HepG2 (cell line): ENCODE data around the gene APBB1. TPM values are rescaled to one million over a fixed set of nuclear protein-coding genes. Genes with fewer than 3 reads are reported as not detected.

Experiments
- BCL6 ChIP-seq: IDR thresholded peaks from 2 replicates; pipeline ENCODE4 v1.6.1; 2016; ENCODE audit warnings: missing genetic modification reagents, missing compliant biosample characterization
- FOXA3 ChIP-seq: IDR thresholded peaks from 2 replicates; pipeline ENCODE4 v1.6.1; 2016; ENCODE audit warnings: missing genetic modification reagents, missing compliant biosample characterization
- GATAD2A ChIP-seq: IDR thresholded peaks from 2 replicates; pipeline ENCODE4 v1.6.1; 2016
- GFI1 ChIP-seq: sonication (generic); formaldehyde crosslinking; IDR thresholded peaks from 2 replicates; pipeline ENCODE4 v1.5.0; 2020; ENCODE audit warnings: missing genetic modification reagents, mild to moderate bottlenecking, borderline replicate concordance
- KDM3A ChIP-seq: IDR thresholded peaks from 2 replicates; pipeline ENCODE4 v1.6.1; 2018; ENCODE audit warnings: low read depth, missing compliant biosample characterization
- NFYC ChIP-seq: IDR thresholded peaks from 2 replicates; pipeline ENCODE4 v1.6.1; 2016; ENCODE audit warnings: missing genetic modification reagents, missing compliant biosample characterization
- RXRB ChIP-seq: IDR thresholded peaks from 2 replicates; pipeline ENCODE4 v1.6.1; 2016; ENCODE audit warnings: borderline replicate concordance, missing genetic modification reagents, missing compliant biosample characterization
- ZNF124 ChIP-seq: sonication (generic); formaldehyde crosslinking; IDR thresholded peaks from 2 replicates; pipeline ENCODE4 v1.4.0; 2020; ENCODE audit warnings: missing genetic modification reagents
- ZNF136 ChIP-seq: sonication (generic); formaldehyde crosslinking; IDR thresholded peaks from 2 replicates; pipeline ENCODE4 v1.8.1; 2022; ENCODE audit warnings: low read depth, mild to moderate bottlenecking, moderate library complexity, missing genetic modification reagents
- ZNF775 ChIP-seq: sonication (generic); formaldehyde crosslinking; IDR thresholded peaks from 2 replicates; pipeline ENCODE4 v1.4.0; 2020; ENCODE audit warnings: missing genetic modification reagents, mild to moderate bottlenecking, moderate library complexity, borderline replicate concordance
- polyA plus RNA-seq, 8 experiments: library from polyadenylated mRNA; depleted of rRNA in 3 of 8; stranded (reverse) in 7 of 8; unstranded in 1 of 8; fragments of >200 nt; fragmentation: Illumina TruSeq in 4 of 8; extraction: Trizol in 4 of 8; gene quantifications; 2 replicates each; pipeline versions ENCODE4 v1.2.1 to v1.2.3, GENCODE V29; 2011 to 2016; ENCODE audit warnings: low read depth in 4 of 8, missing spikeins in 1 of 8, mixed read lengths in 1 of 8; ENCODE audit not compliant: insufficient read depth in 1 of 8
- total RNA-seq, 5 experiments: library from RNA; depleted of rRNA; stranded (reverse); fragments of >200 nt; fragmentation: Illumina TruSeq; extraction: Trizol; gene quantifications; 2 replicates each; pipeline ENCODE4 v1.2.3, GENCODE V29; 2016; ENCODE audit warnings: low read depth in 1 of 5
- TF ChIP-seq, protein P1 (sequence below): sonication (generic); formaldehyde crosslinking; IDR thresholded peaks from 2 replicates; pipeline ENCODE4 v1.5.0; 2020; ENCODE audit warnings: mild to moderate bottlenecking, missing genetic modification reagents, moderate library complexity
- TF ChIP-seq, protein P2 (sequence below): sonication (generic); formaldehyde crosslinking; IDR thresholded peaks from 2 replicates; pipeline ENCODE4 v1.5.1; 2020; ENCODE audit warnings: mild to moderate bottlenecking, moderate library complexity, missing genetic modification reagents
- TF ChIP-seq, protein P3 (sequence below): IDR thresholded peaks from 2 replicates; pipeline ENCODE4 v1.6.1; 2016; ENCODE audit warnings: mild to moderate bottlenecking
- TF ChIP-seq, protein P4 (sequence below): sonication (generic); formaldehyde crosslinking; IDR thresholded peaks from 2 replicates; pipeline ENCODE4 v1.5.1; 2020; ENCODE audit warnings: missing genetic modification reagents, mild to moderate bottlenecking, borderline replicate concordance
- TF ChIP-seq, protein P5 (sequence below): sonication (generic); formaldehyde crosslinking; IDR thresholded peaks from 2 replicates; pipeline ENCODE4 v1.4.0; 2020; ENCODE audit warnings: missing genetic modification reagents, borderline replicate concordance
- TF ChIP-seq, protein P6 (sequence below): sonication (generic); formaldehyde crosslinking; IDR thresholded peaks from 2 replicates; pipeline ENCODE4 v1.9.0; 2022; ENCODE audit warnings: missing genetic modification reagents, mild to moderate bottlenecking, borderline replicate concordance

APBB1 gene
- total and polyA plus RNA-seq, 2 of the 13 experiments (the other 11 are each of a cell fraction or from before 2014, with no cell fraction given) = 1.7 to 3.5 TPM

DNA sequence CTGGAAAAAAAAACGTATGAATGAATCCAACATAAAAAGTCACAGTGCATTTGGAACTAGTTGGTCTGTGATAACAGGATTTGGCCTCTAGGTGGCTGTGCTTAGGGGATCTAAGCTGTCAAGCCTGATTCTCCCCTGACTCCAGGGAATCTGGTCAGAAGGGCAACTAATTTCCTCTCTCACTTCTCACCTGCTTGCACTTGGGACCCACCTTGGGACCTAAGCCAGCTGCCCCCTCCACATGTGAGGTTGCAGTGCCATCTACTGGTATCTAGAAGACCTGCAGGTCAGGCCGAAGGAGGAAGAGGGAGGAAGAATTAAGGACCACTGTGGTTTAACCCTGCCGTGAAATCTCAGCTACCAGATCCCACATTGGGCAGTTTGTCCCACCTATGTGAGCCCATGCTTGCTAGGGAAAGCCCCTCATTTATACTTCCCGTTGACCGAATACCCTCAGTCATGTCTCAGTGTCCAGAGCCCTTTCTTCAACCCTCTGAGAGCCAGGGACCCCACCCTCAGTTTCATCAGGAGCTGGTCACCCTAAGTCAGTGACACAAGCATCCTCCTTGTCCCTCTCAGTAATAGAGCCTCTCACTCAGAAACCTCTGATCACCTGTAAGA lies 65.4 kb downstream of the APBB1 start (continued):
- TF ChIP-seq, protein P1, sequence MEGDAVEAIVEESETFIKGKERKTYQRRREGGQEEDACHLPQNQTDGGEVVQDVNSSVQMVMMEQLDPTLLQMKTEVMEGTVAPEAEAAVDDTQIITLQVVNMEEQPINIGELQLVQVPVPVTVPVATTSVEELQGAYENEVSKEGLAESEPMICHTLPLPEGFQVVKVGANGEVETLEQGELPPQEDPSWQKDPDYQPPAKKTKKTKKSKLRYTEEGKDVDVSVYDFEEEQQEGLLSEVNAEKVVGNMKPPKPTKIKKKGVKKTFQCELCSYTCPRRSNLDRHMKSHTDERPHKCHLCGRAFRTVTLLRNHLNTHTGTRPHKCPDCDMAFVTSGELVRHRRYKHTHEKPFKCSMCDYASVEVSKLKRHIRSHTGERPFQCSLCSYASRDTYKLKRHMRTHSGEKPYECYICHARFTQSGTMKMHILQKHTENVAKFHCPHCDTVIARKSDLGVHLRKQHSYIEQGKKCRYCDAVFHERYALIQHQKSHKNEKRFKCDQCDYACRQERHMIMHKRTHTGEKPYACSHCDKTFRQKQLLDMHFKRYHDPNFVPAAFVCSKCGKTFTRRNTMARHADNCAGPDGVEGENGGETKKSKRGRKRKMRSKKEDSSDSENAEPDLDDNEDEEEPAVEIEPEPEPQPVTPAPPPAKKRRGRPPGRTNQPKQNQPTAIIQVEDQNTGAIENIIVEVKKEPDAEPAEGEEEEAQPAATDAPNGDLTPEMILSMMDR (CRISPR knock-in tag) = peak; percentile 97
- peak; percentile 60; the same call in 1 of the 2 replicates for TF ChIP-seq RXRB (CRISPR knock-in tag)
- TF ChIP-seq, protein P2, sequence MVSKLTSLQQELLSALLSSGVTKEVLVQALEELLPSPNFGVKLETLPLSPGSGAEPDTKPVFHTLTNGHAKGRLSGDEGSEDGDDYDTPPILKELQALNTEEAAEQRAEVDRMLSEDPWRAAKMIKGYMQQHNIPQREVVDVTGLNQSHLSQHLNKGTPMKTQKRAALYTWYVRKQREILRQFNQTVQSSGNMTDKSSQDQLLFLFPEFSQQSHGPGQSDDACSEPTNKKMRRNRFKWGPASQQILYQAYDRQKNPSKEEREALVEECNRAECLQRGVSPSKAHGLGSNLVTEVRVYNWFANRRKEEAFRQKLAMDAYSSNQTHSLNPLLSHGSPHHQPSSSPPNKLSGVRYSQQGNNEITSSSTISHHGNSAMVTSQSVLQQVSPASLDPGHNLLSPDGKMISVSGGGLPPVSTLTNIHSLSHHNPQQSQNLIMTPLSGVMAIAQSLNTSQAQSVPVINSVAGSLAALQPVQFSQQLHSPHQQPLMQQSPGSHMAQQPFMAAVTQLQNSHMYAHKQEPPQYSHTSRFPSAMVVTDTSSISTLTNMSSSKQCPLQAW = peak; percentile 81
- TF ChIP-seq BCL6 = peak; percentile 74
- no peak for TF ChIP-seq NFYC (CRISPR knock-in tag)
- TF ChIP-seq ZNF775 (CRISPR knock-in tag) = peak; percentile 100
- TF ChIP-seq ZNF124 = peak; percentile 48; the same call in 1 of the 2 replicates
- TF ChIP-seq FOXA3 (CRISPR knock-in tag) = peak; percentile 52
- TF ChIP-seq, protein P3, sequence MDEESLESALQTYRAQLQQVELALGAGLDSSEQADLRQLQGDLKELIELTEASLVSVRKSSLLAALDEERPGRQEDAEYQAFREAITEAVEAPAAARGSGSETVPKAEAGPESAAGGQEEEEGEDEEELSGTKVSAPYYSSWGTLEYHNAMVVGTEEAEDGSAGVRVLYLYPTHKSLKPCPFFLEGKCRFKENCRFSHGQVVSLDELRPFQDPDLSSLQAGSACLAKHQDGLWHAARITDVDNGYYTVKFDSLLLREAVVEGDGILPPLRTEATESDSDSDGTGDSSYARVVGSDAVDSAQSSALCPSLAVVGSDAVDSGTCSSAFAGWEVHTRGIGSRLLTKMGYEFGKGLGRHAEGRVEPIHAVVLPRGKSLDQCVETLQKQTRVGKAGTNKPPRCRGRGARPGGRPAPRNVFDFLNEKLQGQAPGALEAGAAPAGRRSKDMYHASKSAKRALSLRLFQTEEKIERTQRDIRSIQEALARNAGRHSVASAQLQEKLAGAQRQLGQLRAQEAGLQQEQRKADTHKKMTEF (CRISPR knock-in tag) = peak; percentile 48; the same call in 1 of the 2 replicates
- TF ChIP-seq, protein P4, sequence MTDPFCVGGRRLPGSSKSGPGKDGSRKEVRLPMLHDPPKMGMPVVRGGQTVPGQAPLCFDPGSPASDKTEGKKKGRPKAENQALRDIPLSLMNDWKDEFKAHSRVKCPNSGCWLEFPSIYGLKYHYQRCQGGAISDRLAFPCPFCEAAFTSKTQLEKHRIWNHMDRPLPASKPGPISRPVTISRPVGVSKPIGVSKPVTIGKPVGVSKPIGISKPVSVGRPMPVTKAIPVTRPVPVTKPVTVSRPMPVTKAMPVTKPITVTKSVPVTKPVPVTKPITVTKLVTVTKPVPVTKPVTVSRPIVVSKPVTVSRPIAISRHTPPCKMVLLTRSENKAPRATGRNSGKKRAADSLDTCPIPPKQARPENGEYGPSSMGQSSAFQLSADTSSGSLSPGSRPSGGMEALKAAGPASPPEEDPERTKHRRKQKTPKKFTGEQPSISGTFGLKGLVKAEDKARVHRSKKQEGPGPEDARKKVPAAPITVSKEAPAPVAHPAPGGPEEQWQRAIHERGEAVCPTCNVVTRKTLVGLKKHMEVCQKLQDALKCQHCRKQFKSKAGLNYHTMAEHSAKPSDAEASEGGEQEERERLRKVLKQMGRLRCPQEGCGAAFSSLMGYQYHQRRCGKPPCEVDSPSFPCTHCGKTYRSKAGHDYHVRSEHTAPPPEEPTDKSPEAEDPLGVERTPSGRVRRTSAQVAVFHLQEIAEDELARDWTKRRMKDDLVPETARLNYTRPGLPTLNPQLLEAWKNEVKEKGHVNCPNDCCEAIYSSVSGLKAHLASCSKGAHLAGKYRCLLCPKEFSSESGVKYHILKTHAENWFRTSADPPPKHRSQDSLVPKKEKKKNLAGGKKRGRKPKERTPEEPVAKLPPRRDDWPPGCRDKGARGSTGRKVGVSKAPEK (CRISPR knock-in tag) = peak; percentile 72; the same call in 1 of the 2 replicates
- peak; percentile 62; the same call in 1 of the 2 replicates for TF ChIP-seq ZNF136 (CRISPR knock-in tag)
- peak; percentile 75; the same call in 1 of the 2 replicates for TF ChIP-seq KDM3A (CRISPR knock-in tag)
- TF ChIP-seq, protein P5, sequence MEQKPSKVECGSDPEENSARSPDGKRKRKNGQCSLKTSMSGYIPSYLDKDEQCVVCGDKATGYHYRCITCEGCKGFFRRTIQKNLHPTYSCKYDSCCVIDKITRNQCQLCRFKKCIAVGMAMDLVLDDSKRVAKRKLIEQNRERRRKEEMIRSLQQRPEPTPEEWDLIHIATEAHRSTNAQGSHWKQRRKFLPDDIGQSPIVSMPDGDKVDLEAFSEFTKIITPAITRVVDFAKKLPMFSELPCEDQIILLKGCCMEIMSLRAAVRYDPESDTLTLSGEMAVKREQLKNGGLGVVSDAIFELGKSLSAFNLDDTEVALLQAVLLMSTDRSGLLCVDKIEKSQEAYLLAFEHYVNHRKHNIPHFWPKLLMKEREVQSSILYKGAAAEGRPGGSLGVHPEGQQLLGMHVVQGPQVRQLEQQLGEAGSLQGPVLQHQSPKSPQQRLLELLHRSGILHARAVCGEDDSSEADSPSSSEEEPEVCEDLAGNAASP (CRISPR knock-in tag) = peak; percentile 63
- TF ChIP-seq GFI1 = peak; percentile 46; the same call in 1 of the 2 replicates
- peak; percentile 80 for TF ChIP-seq GATAD2A (CRISPR knock-in tag)
- TF ChIP-seq, protein P6, sequence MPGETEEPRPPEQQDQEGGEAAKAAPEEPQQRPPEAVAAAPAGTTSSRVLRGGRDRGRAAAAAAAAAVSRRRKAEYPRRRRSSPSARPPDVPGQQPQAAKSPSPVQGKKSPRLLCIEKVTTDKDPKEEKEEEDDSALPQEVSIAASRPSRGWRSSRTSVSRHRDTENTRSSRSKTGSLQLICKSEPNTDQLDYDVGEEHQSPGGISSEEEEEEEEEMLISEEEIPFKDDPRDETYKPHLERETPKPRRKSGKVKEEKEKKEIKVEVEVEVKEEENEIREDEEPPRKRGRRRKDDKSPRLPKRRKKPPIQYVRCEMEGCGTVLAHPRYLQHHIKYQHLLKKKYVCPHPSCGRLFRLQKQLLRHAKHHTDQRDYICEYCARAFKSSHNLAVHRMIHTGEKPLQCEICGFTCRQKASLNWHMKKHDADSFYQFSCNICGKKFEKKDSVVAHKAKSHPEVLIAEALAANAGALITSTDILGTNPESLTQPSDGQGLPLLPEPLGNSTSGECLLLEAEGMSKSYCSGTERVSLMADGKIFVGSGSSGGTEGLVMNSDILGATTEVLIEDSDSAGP (CRISPR knock-in tag) = peak; percentile 34; the same call in 1 of the 2 replicates
